Vagina (tissue), 2 donors: ENCODE data around the gene PDZD7. TPM values are rescaled to one million over a fixed set of nuclear protein-coding genes. Genes with fewer than 3 reads are reported as not detected.
"Not testable (repeated sequence)": the region's sequence is repeated elsewhere in the genome, so short reads cannot be mapped to it uniquely, and the experiment has no call there.

Experiments
- DNase-seq, 2 donors: peaks; one replicate each; pipeline ENCODE4 v3.0.0-alpha.2; 2017; ENCODE audit errors: extremely low spot score in 2 of 2
- H3K27ac ChIP-seq: fragments of 200-600 bp; sonication (generic); one replicate; pipeline ENCODE4 v1.5.1; 2019
- H3K27me3 ChIP-seq: fragments of 200-600 bp; sonication (generic); one replicate; pipeline ENCODE4 v1.5.1; 2019
- H3K36me3 ChIP-seq, 2 donors: fragments of 200-600 bp; sonication (generic); one replicate each; pipeline ENCODE4 v1.5.1; 2017 to 2019
- H3K4me1 ChIP-seq: fragments of 200-600 bp; sonication (generic); one replicate; pipeline ENCODE4 v1.5.1; 2019
- H3K4me3 ChIP-seq, 2 donors: fragments of 200-600 bp; sonication (generic); 1 replicate in 1 of 2; 2 replicates in 1 of 2; pipeline ENCODE4 v1.5.1; 2016 to 2019
- H3K9me3 ChIP-seq: fragments of 200-600 bp; sonication (generic); one replicate; pipeline ENCODE4 v1.5.1; 2019
- POLR2A ChIP-seq, 2 donors: fragments of 450-650 bp; IDR thresholded peaks; one replicate each; pipeline ENCODE4 v1.6.1; 2017; ENCODE audit warnings: antibody characterized with exemption in 2 of 2, mild to moderate bottlenecking in 2 of 2, moderate library complexity in 2 of 2
- POLR2AphosphoS5 ChIP-seq, 2 donors: sonication (generic); formaldehyde crosslinking; IDR thresholded peaks; one replicate each; pipeline ENCODE4 v1.9.0; 2017; ENCODE audit warnings: antibody characterized with exemption in 2 of 2, mild to moderate bottlenecking in 2 of 2, low read depth in 1 of 2; ENCODE audit not compliant: insufficient read depth in 1 of 2
- intact Hi-C: fragments of 100-400 bp; cut with DNase I; formaldehyde crosslinking; loops from one replicate; pipeline ENCODE4 v1.15.1; 2023
- total RNA-seq: library from RNA; depleted of rRNA; stranded (reverse); fragments of >200 nt; gene quantifications from one replicate; pipeline ENCODE4 v1.2.3, GENCODE V29; 2016
- TF ChIP-seq, protein P1 (sequence below), 3 experiments: fragments of 450-650 bp in 2 of 3; fragments of 200-600 bp in 1 of 3; sonication (generic) in 1 of 3; IDR thresholded peaks; one replicate each; pipeline ENCODE4 v1.5.1; 2017 to 2019; ENCODE audit warnings: antibody characterized with exemption in 3 of 3, mild to moderate bottlenecking in 2 of 3, moderate library complexity in 2 of 3

PDZD7 gene
- total RNA-seq, 1 donor from 2014 or later = 1.5 TPM

DNA sequence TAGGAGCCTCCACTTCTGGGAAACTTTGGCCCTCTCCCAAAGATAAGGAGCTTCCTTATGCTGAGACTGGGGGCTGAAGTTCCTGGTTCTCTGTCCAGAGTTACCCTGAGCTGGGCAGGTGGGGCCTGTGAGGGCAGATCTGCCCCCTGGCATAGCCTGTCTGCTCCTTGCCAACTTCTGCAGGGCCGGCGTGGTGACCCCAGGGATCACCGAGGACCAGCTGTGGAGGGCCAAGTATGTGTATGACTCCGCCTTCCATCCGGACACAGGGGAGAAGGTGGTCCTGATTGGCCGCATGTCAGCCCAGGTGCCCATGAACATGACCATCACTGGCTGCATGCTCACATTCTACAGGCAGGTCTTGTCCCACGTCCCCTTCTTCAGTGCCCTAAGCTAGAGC, 4.4 kb upstream of the PDZD7 start:
- Histone ChIP-seq H3K27ac (no peak overlapping the region), H3K36me3 (peaks cover 0 to 43% of the 10 kb centered on the region in 2 donors), H3K4me1 (peaks cover 42% of the 10 kb centered on the region), H3K4me3 (no peak overlapping the region), H3K9me3 (no peaks in the 10 kb centered on the region), H3K27me3 (no peaks in the 10 kb centered on the region)
- intact Hi-C loops = no loop called here
- TF ChIP-seq POLR2AphosphoS5 (IDR thresholded peaks at IDR 0.05; ENCODE audit: insufficient read depth in 1 of 2, low read depth in 1 of 2) (no peak), POLR2A (IDR thresholded peaks at IDR 0.05) (no peak)
- TF ChIP-seq, protein P1, sequence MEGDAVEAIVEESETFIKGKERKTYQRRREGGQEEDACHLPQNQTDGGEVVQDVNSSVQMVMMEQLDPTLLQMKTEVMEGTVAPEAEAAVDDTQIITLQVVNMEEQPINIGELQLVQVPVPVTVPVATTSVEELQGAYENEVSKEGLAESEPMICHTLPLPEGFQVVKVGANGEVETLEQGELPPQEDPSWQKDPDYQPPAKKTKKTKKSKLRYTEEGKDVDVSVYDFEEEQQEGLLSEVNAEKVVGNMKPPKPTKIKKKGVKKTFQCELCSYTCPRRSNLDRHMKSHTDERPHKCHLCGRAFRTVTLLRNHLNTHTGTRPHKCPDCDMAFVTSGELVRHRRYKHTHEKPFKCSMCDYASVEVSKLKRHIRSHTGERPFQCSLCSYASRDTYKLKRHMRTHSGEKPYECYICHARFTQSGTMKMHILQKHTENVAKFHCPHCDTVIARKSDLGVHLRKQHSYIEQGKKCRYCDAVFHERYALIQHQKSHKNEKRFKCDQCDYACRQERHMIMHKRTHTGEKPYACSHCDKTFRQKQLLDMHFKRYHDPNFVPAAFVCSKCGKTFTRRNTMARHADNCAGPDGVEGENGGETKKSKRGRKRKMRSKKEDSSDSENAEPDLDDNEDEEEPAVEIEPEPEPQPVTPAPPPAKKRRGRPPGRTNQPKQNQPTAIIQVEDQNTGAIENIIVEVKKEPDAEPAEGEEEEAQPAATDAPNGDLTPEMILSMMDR (IDR thresholded peaks at IDR 0.05) = no peak
- no peak for DNase-seq

DNA sequence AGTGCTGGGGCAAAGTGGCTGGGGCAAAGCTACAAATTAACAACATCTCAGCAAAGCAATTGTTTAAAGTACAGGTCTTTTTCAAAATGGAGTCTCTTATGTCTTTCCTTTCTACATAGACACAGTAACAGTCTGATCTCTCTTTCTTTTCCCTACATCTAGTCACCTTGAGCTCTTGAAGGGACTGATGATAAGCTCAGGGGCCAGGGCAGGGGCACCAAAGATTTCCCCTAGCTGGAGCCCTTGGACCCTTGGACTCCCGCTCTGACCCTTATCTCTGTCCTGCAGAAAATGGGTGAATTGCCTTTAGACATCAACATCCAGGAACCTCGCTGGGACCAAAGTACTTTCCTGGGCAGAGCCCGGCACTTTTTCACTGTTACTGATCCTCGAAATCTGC, 3.5 kb upstream of the PDZD7 start:
- DNase-seq, H3K27ac ChIP-seq, H3K4me3 ChIP-seq, H3K9me3 ChIP-seq, intact Hi-C loops, H3K27me3 ChIP-seq: not testable (repeated sequence)
- H3K4me1 ChIP-seq = peaks cover 45% of the 10 kb centered on the region
- H3K36me3 ChIP-seq = peaks cover 0 to 43% of the 10 kb centered on the region in 2 donors

DNA sequence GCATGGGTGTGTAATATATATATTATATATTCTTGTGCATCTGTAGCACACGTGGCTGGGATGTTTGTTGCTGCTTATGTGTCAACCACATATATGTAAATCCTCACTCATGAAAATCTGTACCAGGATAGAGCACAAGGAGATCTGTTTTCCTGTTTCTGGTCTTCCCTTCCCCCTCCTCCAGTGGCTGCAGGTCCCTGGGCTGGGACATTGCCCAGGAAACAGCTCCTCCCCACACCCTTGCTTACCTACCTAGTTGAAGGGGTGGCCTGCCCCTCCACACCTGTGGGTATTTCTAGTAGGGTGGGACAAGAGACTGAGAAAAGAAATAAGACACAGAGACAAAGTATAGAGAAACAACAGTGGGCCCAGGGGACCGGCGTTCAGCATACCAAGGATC, 2.3 kb upstream of the PDZD7 start:
- Histone ChIP-seq H3K4me3 (peak overlapping the region; percentile 66 to 89), H3K27ac (peak overlapping the region; percentile 100), H3K9me3 (no peaks in the 10 kb centered on the region), H3K4me1 (peaks cover 45% of the 10 kb centered on the region), H3K36me3 (peaks cover 0 to 40% of the 10 kb centered on the region in 2 donors), H3K27me3 (no peaks in the 10 kb centered on the region)
- TF ChIP-seq, protein P1 (IDR thresholded peaks at IDR 0.05) = no peak
- TF ChIP-seq POLR2A (IDR thresholded peaks at IDR 0.05) (no peak), POLR2AphosphoS5 (IDR thresholded peaks at IDR 0.05; ENCODE audit: insufficient read depth in 1 of 2, low read depth in 1 of 2) (no peak)
- intact Hi-C loops = no loop called here
- no peak for DNase-seq

DNA sequence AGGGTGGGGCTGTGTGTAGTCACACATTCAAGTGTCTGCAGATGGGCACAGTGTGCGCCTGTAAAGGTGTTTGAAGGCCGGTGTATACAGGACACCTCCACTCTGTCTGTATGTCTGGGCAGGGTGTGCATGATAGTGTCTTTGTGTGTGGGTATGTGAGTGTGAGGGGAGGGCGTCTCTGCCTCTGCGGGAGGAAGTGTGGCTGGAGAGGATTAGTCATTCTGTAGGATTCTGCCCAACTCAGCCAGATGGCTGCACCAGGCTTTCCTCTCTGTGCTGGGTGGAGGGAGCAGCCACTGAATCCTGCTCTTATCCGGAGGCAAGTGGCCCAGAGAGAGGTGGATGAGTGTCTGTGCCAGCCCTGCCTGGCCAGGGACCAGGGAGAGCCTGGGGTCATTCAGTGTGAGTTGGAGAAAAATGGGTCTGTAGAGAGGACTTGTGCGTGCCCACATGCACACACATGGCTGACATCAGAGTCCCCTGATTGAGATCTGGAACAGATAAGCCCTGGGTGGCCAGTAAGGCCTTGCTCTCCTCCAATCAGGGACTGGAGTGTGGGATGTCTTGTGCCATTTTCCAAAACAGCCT, 1.8 kb upstream of the PDZD7 start:
- H3K27ac ChIP-seq = peak overlapping the region; percentile 100
- intact Hi-C loops = no loop called here
- DNase-seq = no peak
- peaks cover 0 to 34% of the 10 kb centered on the region in 2 donors for H3K36me3 ChIP-seq
- H3K4me3 ChIP-seq = peak overlapping the region; percentile 66 to 89
- H3K27me3 ChIP-seq = no peaks in the 10 kb centered on the region
- H3K9me3 ChIP-seq = no peaks in the 10 kb centered on the region
- H3K4me1 ChIP-seq = peaks cover 45% of the 10 kb centered on the region
- peak in 1 of 2 donors; percentile 81 for TF ChIP-seq POLR2AphosphoS5 (IDR thresholded peaks at IDR 0.05; ENCODE audit: insufficient read depth in 1 of 2, low read depth in 1 of 2)
- TF ChIP-seq, protein P1 (IDR thresholded peaks at IDR 0.05) = no peak

DNA sequence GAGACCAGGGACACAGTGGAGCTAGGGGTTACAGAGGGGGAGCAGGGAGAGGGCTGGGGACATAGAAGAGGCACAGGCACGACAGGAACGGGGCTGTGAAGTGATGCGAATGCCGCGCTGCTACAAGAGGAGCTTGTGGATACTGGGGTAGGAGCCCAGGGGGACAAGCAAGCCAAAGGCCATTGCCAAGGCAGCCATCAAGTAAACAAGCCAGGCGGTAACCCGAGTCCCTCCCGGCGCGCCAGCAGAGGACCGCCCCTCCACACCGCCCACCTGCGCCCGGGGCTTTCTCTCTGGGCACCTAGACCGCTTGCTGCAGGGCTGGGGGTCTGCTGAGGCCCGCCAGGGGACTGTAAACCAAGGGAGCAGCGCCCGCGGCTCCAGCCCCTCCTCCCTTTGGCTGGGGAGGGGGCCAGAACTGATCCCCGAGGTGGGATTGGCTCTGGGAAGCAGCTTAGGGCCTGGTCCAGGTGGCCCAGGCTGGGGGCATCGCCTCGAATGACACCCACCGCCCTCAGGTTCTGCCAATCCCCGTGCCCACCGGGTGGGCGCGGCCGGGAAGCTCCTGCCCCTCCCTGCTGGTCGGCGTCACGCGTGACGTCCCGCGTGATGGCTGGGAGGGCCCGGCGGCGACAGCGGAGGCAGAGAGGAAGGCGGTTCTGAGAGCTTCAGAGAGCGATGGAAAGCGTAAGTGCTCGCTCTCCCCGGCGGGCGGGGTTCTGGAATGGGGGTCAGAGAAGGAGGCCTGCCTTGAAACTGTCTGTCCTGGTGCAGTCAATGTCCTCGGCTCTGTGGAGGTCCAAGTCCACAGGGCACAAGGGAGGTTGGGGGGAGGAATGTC, 1.1 kb upstream of the PDZD7 start:
- peak overlapping the region; percentile 66 to 89 for H3K4me3 ChIP-seq
- peaks cover 0 to 27% of the 10 kb centered on the region in 2 donors for H3K36me3 ChIP-seq
- TF ChIP-seq POLR2AphosphoS5 (IDR thresholded peaks at IDR 0.05; ENCODE audit: insufficient read depth in 1 of 2, low read depth in 1 of 2) = peak; percentile 9 to 95
- TF ChIP-seq, protein P1 (IDR thresholded peaks at IDR 0.05) = no peak
- TF ChIP-seq POLR2A (IDR thresholded peaks at IDR 0.05) = peak in 1 of 2 donors; percentile 66
- peak overlapping the region; percentile 100 for H3K27ac ChIP-seq
- no peaks in the 10 kb centered on the region for H3K27me3 ChIP-seq
- DNase-seq = no peak
- H3K4me1 ChIP-seq = peaks cover 45% of the 10 kb centered on the region
- intact Hi-C loops = no loop called here
- H3K9me3 ChIP-seq = no peaks in the 10 kb centered on the region
